Lung (tissue), 12 donors: ENCODE data around the gene WDR20. TPM values are rescaled to one million over a fixed set of nuclear protein-coding genes. Genes with fewer than 3 reads are reported as not detected.

Experiments used
- ATAC-seq: fragments of 200-7000 bp; cut with Tn5 transposase; one replicate; pipeline ENCODE4 v1.9.1; 2020; ENCODE audit warnings: moderate number of reproducible peaks; ENCODE audit not compliant: insufficient read depth, low FRiP score
- DNase-seq, 3 donors: peaks; one replicate each; pipeline ENCODE4 v3.0.0-alpha.2; 2013 to 2017
- H3K27ac ChIP-seq, 2 donors: one replicate each; pipeline ENCODE4 v1.5.1; 2013; ENCODE audit warnings: mild to moderate bottlenecking in 2 of 2, moderate library complexity in 2 of 2, control low read depth in 1 of 2, inconsistent platforms in 1 of 2, low read depth in 1 of 2, low read length in 1 of 2
- H3K27me3 ChIP-seq, 3 donors: one replicate each; pipeline ENCODE4 v1.5.1; 2013; ENCODE audit warnings: low read length in 2 of 3; ENCODE audit not compliant: control insufficient read depth in 3 of 3, insufficient read depth in 3 of 3
- H3K36me3 ChIP-seq, 4 donors: one replicate each; pipeline ENCODE4 v1.5.1; 2013; ENCODE audit warnings: low read length in 4 of 4, mild to moderate bottlenecking in 1 of 4, moderate library complexity in 1 of 4; ENCODE audit not compliant: control insufficient read depth in 4 of 4, insufficient read depth in 4 of 4
- H3K4me1 ChIP-seq, 5 donors: one replicate each; pipeline ENCODE4 v1.5.1; 2013; ENCODE audit warnings: low read length in 5 of 5, mild to moderate bottlenecking in 2 of 5, moderate library complexity in 1 of 5; ENCODE audit not compliant: control insufficient read depth in 5 of 5, insufficient read depth in 5 of 5
- H3K4me3 ChIP-seq: one replicate; pipeline ENCODE4 v1.5.1; 2013; ENCODE audit warnings: mild to moderate bottlenecking, control low read depth, moderate library complexity
- H3K9ac ChIP-seq, 2 donors: one replicate each; pipeline ENCODE4 v1.5.1; 2013; ENCODE audit warnings: low read length in 2 of 2, control low read depth in 1 of 2; ENCODE audit not compliant: insufficient read depth in 1 of 2
- H3K9me3 ChIP-seq, 4 donors: one replicate each; pipeline ENCODE4 v1.5.1; 2013; ENCODE audit warnings: low read length in 3 of 4, mild to moderate bottlenecking in 1 of 4, moderate library complexity in 1 of 4; ENCODE audit not compliant: control insufficient read depth in 4 of 4, insufficient read depth in 3 of 4
- CTCF ChIP-seq: IDR thresholded peaks from 2 replicates; pipeline ENCODE4 v1.5.1; 2012; ENCODE audit warnings: mild to moderate bottlenecking; ENCODE audit errors: control extremely low read depth, extremely low read depth
- WGBS, 2 donors: extraction: QIAGEN DNeasy Blood & Tissue Kit; methylation state at CpG; one replicate each; pipeline ENCODE4 v1.1.7; 2013; 5-methylcytosine and 5-hydroxymethylcytosine counted together
- polyA plus RNA-seq, 2 donors: library from polyadenylated mRNA; stranded (reverse); fragments of 200-250 nt; gene quantifications; one replicate each; pipeline ENCODE4 v1.2.1, GENCODE V29; 2013
- total RNA-seq, 2 donors: library from RNA; depleted of rRNA in 1 of 2; stranded (reverse); fragments of >200 nt in 1 of 2; gene quantifications; one replicate each; pipeline ENCODE4 v1.2.1, GENCODE V29; 2014 to 2021
- donor health status: control.
- donor health status: control.
- donor health status: Bipolar disorder and iron deficiency.
- donor health status: healthy.
- donor health status: DM: yes; HTN: yes; CAD: no.

WDR20 gene
- total and polyA plus RNA-seq, 4 donors, result 10.3 to 30.7 (median 19.7) TPM

GRCh38 chr14:102234331-102235264, 94.9 kb downstream of the WDR20 start:
- Histone ChIP-seq H3K9me3 (no peaks in the 10 kb centered on the region), H3K36me3 (peaks cover 0 to 4% (median 1%) of the 10 kb centered on the region in 4 donors), H3K4me1 (peaks cover 0 to 10% (median 0%) of the 10 kb centered on the region in 5 donors), H3K9ac (no peak overlapping the region), H3K27ac (no peak overlapping the region), H3K27me3 (no peaks in the 10 kb centered on the region), H3K4me3 (no peak overlapping the region)
- 71 to 76% methylated on average over 34 of the region's 34 CpGs for WGBS, 2 donors
- DNase-seq (no peak), ATAC-seq (no peak)
- no peak for TF ChIP-seq CTCF

GRCh38 chr14:102235275-102235897, 95.7 kb downstream of the WDR20 start:
- H3K27ac ChIP-seq, result no peak overlapping the region
- peaks cover 0 to 4% (median 1%) of the 10 kb centered on the region in 4 donors for H3K36me3 ChIP-seq
- peak; percentile 66 for TF ChIP-seq CTCF
- ATAC-seq (peak; percentile 93), DNase-seq (peak; percentile 74 to 80 (median 77))
- H3K27me3 ChIP-seq, result no peaks in the 10 kb centered on the region
- 44 to 47% methylated on average over 19 of the region's 19 CpGs for WGBS, 2 donors
- H3K9me3 ChIP-seq, result no peaks in the 10 kb centered on the region
- H3K4me3 ChIP-seq, result no peak overlapping the region
- H3K4me1 ChIP-seq, result peaks cover 0 to 10% (median 0%) of the 10 kb centered on the region in 5 donors
- H3K9ac ChIP-seq, result no peak overlapping the region

DNA sequence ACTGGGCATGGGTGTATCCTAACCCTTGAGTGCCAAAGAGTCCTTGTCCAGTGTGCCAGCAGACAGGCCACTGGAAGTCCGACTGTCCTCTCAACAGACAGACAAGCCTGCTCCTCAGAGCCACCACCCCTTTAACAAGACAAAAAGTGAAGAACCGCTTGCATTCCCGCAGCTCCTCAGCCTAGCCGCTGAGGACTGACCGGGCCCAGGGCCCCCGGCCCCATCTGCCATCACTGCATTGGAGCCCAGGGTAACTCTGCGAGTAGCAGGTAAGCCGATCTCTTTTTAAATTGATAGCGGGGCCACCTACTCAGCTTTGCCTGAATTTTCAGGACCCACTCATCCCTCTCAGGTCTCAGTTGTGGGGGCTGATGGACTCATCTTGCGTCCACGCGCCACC, 96.3 kb downstream of the WDR20 start:
- Histone ChIP-seq H3K27me3 (no peaks in the 10 kb centered on the region), H3K36me3 (peaks cover 0 to 3% (median 0%) of the 10 kb centered on the region in 4 donors), H3K4me3 (no peak overlapping the region), H3K9me3 (no peaks in the 10 kb centered on the region), H3K9ac (no peak overlapping the region), H3K27ac (no peak overlapping the region), H3K4me1 (peaks cover 0 to 10% (median 0%) of the 10 kb centered on the region in 5 donors)
- 96 to 97% methylated on average over 12 of the region's 12 CpGs for WGBS, 2 donors
- DNase-seq, result no peak
- no peak for ATAC-seq
- no peak for TF ChIP-seq CTCF
